ENCODE results near the gene PTPRD.
"Not testable (repeated sequence)": the region's sequence is repeated elsewhere in the genome, so short reads cannot be mapped to it uniquely, and the experiment has no call there.

DNA sequence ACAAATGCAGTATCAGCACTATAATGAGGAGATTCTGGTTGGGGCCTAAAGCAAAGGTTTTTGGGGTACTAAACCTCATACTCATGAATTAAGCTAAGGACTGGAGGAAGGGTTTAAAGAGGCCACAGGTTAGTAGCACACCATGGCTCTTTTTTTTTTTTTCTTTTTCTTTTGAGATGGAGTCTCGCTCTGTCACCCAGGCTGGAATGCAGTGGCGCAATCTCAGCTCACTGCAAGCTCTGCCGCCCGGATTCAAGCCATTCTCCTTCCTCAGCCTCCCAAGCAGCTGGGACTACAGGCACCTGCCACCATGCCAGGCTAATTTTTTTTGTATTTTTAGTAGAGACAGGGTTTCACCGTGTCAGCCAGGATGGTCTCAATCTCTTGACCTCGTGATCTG is 1515.5 kb downstream of the PTPRD start:
- TF ChIP-seq, protein P1, sequence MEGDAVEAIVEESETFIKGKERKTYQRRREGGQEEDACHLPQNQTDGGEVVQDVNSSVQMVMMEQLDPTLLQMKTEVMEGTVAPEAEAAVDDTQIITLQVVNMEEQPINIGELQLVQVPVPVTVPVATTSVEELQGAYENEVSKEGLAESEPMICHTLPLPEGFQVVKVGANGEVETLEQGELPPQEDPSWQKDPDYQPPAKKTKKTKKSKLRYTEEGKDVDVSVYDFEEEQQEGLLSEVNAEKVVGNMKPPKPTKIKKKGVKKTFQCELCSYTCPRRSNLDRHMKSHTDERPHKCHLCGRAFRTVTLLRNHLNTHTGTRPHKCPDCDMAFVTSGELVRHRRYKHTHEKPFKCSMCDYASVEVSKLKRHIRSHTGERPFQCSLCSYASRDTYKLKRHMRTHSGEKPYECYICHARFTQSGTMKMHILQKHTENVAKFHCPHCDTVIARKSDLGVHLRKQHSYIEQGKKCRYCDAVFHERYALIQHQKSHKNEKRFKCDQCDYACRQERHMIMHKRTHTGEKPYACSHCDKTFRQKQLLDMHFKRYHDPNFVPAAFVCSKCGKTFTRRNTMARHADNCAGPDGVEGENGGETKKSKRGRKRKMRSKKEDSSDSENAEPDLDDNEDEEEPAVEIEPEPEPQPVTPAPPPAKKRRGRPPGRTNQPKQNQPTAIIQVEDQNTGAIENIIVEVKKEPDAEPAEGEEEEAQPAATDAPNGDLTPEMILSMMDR (IDR thresholded peaks at IDR 0.05): not testable (repeated sequence)
- not testable (repeated sequence) for TF ChIP-seq SMAD3 (CRISPR knock-in tag; IDR thresholded peaks at IDR 0.05; ENCODE audit: borderline replicate concordance); HMGXB4 (CRISPR knock-in tag; IDR thresholded peaks at IDR 0.05); HMGA2 (CRISPR knock-in tag; IDR thresholded peaks at IDR 0.05); JUN (CRISPR knock-in tag; IDR thresholded peaks at IDR 0.05); ATF3 (CRISPR knock-in tag; conservative IDR thresholded peaks at IDR 0.05); OVOL2 (CRISPR knock-in tag; IDR thresholded peaks at IDR 0.05; ENCODE audit: borderline replicate concordance); ZBTB43 (CRISPR knock-in tag; IDR thresholded peaks at IDR 0.05); MXD4 (CRISPR knock-in tag; IDR thresholded peaks at IDR 0.05; ENCODE audit: borderline replicate concordance); CREB1 (CRISPR knock-in tag; IDR thresholded peaks at IDR 0.05)
- TF ChIP-seq, protein P2, sequence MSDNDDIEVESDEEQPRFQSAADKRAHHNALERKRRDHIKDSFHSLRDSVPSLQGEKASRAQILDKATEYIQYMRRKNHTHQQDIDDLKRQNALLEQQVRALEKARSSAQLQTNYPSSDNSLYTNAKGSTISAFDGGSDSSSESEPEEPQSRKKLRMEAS (CRISPR knock-in tag; IDR thresholded peaks at IDR 0.05): not testable (repeated sequence)
- TF ChIP-seq, protein P3, sequence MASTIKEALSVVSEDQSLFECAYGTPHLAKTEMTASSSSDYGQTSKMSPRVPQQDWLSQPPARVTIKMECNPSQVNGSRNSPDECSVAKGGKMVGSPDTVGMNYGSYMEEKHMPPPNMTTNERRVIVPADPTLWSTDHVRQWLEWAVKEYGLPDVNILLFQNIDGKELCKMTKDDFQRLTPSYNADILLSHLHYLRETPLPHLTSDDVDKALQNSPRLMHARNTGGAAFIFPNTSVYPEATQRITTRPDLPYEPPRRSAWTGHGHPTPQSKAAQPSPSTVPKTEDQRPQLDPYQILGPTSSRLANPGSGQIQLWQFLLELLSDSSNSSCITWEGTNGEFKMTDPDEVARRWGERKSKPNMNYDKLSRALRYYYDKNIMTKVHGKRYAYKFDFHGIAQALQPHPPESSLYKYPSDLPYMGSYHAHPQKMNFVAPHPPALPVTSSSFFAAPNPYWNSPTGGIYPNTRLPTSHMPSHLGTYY (CRISPR knock-in tag; IDR thresholded peaks at IDR 0.05): not testable (repeated sequence)
- TF ChIP-seq, protein P4, sequence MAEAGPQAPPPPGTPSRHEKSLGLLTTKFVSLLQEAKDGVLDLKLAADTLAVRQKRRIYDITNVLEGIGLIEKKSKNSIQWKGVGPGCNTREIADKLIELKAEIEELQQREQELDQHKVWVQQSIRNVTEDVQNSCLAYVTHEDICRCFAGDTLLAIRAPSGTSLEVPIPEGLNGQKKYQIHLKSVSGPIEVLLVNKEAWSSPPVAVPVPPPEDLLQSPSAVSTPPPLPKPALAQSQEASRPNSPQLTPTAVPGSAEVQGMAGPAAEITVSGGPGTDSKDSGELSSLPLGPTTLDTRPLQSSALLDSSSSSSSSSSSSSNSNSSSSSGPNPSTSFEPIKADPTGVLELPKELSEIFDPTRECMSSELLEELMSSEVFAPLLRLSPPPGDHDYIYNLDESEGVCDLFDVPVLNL (CRISPR knock-in tag; IDR thresholded peaks at IDR 0.05; ENCODE audit: borderline replicate concordance, low read depth): not testable (repeated sequence)
